Mammary epithelial cell (primary cell): Measurements from ENCODE around the gene FEM1A.

Experiments
- CTCF ChIP-seq, 2 donors: IDR thresholded peaks in 1 of 2; conservative IDR thresholded peaks in 1 of 2; 2 replicates each; pipeline ENCODE4 v1.5.1; 2011 to 2012; ENCODE audit warnings: inconsistent platforms in 2 of 2, low read length in 2 of 2, mild to moderate bottlenecking in 2 of 2, control low read depth in 1 of 2, low read depth in 1 of 2; ENCODE audit not compliant: insufficient read depth in 1 of 2; ENCODE audit errors: extremely low read depth in 1 of 2
- EZH2 ChIP-seq: IDR thresholded peaks from 2 replicates; pipeline ENCODE4 v1.6.1; 2012; ENCODE audit warnings: low read length, inconsistent platforms, borderline replicate concordance

GRCh38 chr19:4802711-4803110 lies 11.2 kb downstream of the FEM1A start:
- TF ChIP-seq CTCF (conservative IDR thresholded peaks at IDR 0.05 in 1 of 2, IDR thresholded peaks at IDR 0.05 in 1 of 2; ENCODE audit: extremely low read depth in 1 of 2, insufficient read depth in 1 of 2, low read depth in 1 of 2, low read length in 2 of 2): no peak
- no peak for TF ChIP-seq EZH2
